ENCODE results near the gene PCDHGA3. TPM values are rescaled to one million over a fixed set of nuclear protein-coding genes. Genes with fewer than 3 reads are reported as not detected.

PCDHGA3 gene
- polyA plus RNA-seq, 1 of the 3 experiments (the other 2 are of a cell fraction), result 0.33 TPM

GRCh38 chr5:141349917-141350619 is 6.4 kb downstream of the PCDHGA3 start, which contains the start of gene PCDHGB1:
Gene PCDHGB1, plus strand, starts transcription at chr5:141350099. Its CDS starts 162 bp downstream, at chr5:141350261.
- ChIA-PET CTCF (interaction anchor here (0.5 to 2.7 kb wide), 9 partner anchors 14 to 217 kb away, joined by 3 to 13 read pairs (median 3); partner anchors contain the start of genes PCDHB9 and PCDHGB7), POLR2A (no interaction called here)
- H2AFZ ChIP-seq (ENCODE audit: low read depth), result 0 out of 2 replicates have a peak within 1 kb of the TSS, but pooled peaks have one; percentile 32
- H4K20me1 ChIP-seq (ENCODE audit: insufficient read depth), result no peaks in the 10 kb centered on the region
- H3K9me2 ChIP-seq, result no peaks in the 10 kb centered on the region
- peak; percentile 63 for DNase-seq
- H3K79me2 ChIP-seq (ENCODE audit: insufficient read depth), result no peaks in the 10 kb centered on the region
- peak within 1 kb of the TSS in 1 of 2 experiments; percentile 6; a peak in 1 of 4 replicates for H3K4me3 ChIP-seq (ENCODE audit: low read depth in 2 of 2, low read length in 1 of 2)
- H3K27me3 ChIP-seq (ENCODE audit: insufficient read depth), result no peaks in the 10 kb centered on the region
- no peak within 1 kb of the TSS for H3K4me2 ChIP-seq
- no peak within 1 kb of the TSS for H3K27ac ChIP-seq (ENCODE audit: low read depth in 2 of 2, low read length in 1 of 2)
- no peaks in the 10 kb centered on the region for H3K36me3 ChIP-seq (replicated peaks in 1 of 2; ENCODE audit: control insufficient read depth in 1 of 2, insufficient read depth in 2 of 2, low read length in 1 of 2)
- H3F3A ChIP-seq (replicated peaks; ENCODE audit: insufficient read depth), result no peaks in the 10 kb centered on the region
- H3K9ac ChIP-seq, result no peak within 1 kb of the TSS
- H3K4me1 ChIP-seq (ENCODE audit: control insufficient read depth in 1 of 2, insufficient read depth in 2 of 2, low read depth in 1 of 2, low read length in 1 of 2), result no peaks in the 10 kb centered on the region
- TF ChIP-seq RAD21 (IDR thresholded peaks at IDR 0.05; ENCODE audit: low read length) (peak; percentile 44), CTCF (IDR thresholded peaks at IDR 0.05) (peak; percentile 39), NFIC (IDR thresholded peaks at IDR 0.05; ENCODE audit: borderline replicate concordance) (no peak)
- no peaks in the 10 kb centered on the region; the same call in 1 of the 2 replicates for H3K9me3 ChIP-seq
- 60% methylated on average over 29 of the region's 29 CpGs for WGBS (ENCODE audit: low lambda C conversion rate)

GRCh38 chr5:141351591-141351990 is 8.0 kb downstream of the PCDHGA3 start:
- 91% methylated on average over 25 of the region's 36 CpGs for WGBS (ENCODE audit: low lambda C conversion rate)
- Histone ChIP-seq H3K4me3 (ENCODE audit: low read depth in 2 of 2, low read length in 1 of 2) (no peak overlapping the region; a peak in 1 of 4 replicates), H3K36me3 (replicated peaks in 1 of 2; ENCODE audit: control insufficient read depth in 1 of 2, insufficient read depth in 2 of 2, low read length in 1 of 2) (no peaks in the 10 kb centered on the region), H2AFZ (ENCODE audit: low read depth) (no peak overlapping the region), H3K79me2 (ENCODE audit: insufficient read depth) (no peaks in the 10 kb centered on the region), H3K27me3 (ENCODE audit: insufficient read depth) (no peaks in the 10 kb centered on the region), H4K20me1 (ENCODE audit: insufficient read depth) (no peaks in the 10 kb centered on the region), H3K9ac (no peak overlapping the region), H3F3A (replicated peaks; ENCODE audit: insufficient read depth) (no peaks in the 10 kb centered on the region), H3K27ac (ENCODE audit: low read depth in 2 of 2, low read length in 1 of 2) (no peak overlapping the region), H3K9me2 (no peaks in the 10 kb centered on the region), H3K4me2 (no peak overlapping the region), H3K9me3 (no peaks in the 10 kb centered on the region; the same call in 1 of the 2 replicates), H3K4me1 (ENCODE audit: control insufficient read depth in 1 of 2, insufficient read depth in 2 of 2, low read depth in 1 of 2, low read length in 1 of 2) (no peaks in the 10 kb centered on the region)
- ChIA-PET POLR2A (no interaction called here), CTCF (interaction anchor here (2.7 kb wide), 1 partner anchor 213 kb away, joined by 13 read pairs; no protein-coding TSS in a partner anchor)
- DNase-seq, result no peak
- no peak for TF ChIP-seq PBX3 (IDR thresholded peaks at IDR 0.05)
- TF ChIP-seq JUND (IDR thresholded peaks at IDR 0.05), result no peak
- TF ChIP-seq FOSL2 (IDR thresholded peaks at IDR 0.05; ENCODE audit: borderline replicate concordance, low read depth), result no peak
- no peak for TF ChIP-seq GATA2 (CRISPR knock-in tag; IDR thresholded peaks at IDR 0.05)
- no peak for TF ChIP-seq ZBTB33 (IDR thresholded peaks at IDR 0.05; ENCODE audit: borderline replicate concordance, low read depth)
- no peak for TF ChIP-seq USF2 (IDR thresholded peaks at IDR 0.05; ENCODE audit: borderline replicate concordance, low read depth, low read length)
- TF ChIP-seq FOXM1 (IDR thresholded peaks at IDR 0.05; ENCODE audit: low read depth), result no peak
- TF ChIP-seq IRF3 (IDR thresholded peaks at IDR 0.05; ENCODE audit: low read depth, low read length), result no peak
- TF ChIP-seq ELF1 (IDR thresholded peaks at IDR 0.05), result no peak

All from SK-N-SH (cell line).